Measurements from ENCODE around the gene ZNF791.
"Not testable (repeated sequence)": the region's sequence is repeated elsewhere in the genome, so short reads cannot be mapped to it uniquely, and the experiment has no call there.

The ZNF791 gene

GRCh38 chr19:12610540-12611360 is at the start of gene ZNF791, which contains the start of gene ZNF490:
TSS of gene ZNF791 (plus strand) at chr19:12610920. CDS start at chr19:12611080, 160 bp downstream.
TSS of gene ZNF490 (minus strand) at chr19:12610813. CDS start at chr19:12610680, 133 bp downstream.
- peak; percentile 92 for DNase-seq (ENCODE audit: extremely low read depth, low read depth)
- no peak; the same call in 1 of the 2 replicates for TF ChIP-seq CTCF (IDR thresholded peaks at IDR 0.05; ENCODE audit: low read depth, low read length)

- TF ChIP-seq CTCF (IDR thresholded peaks at IDR 0.05; ENCODE audit: low read depth, low read length), result peak; percentile 99
- DNase-seq (ENCODE audit: extremely low read depth, low read depth), result peak; percentile 79
Observed at GRCh38 chr19:12564016-12564664, 46.6 kb upstream of the ZNF791 start.

GRCh38 chr19:12566380-12566779 is 44.3 kb upstream of the ZNF791 start:
- DNase-seq (ENCODE audit: extremely low read depth, low read depth), result not testable (repeated sequence)

- no peak for TF ChIP-seq CTCF (IDR thresholded peaks at IDR 0.05; ENCODE audit: low read depth, low read length)
- DNase-seq (ENCODE audit: extremely low read depth, low read depth), result no peak
Observed at GRCh38 chr19:12567951-12568350, 42.8 kb upstream of the ZNF791 start.

GRCh38 chr19:12574036-12574435 is 36.7 kb upstream of the ZNF791 start:
- no peak for DNase-seq (ENCODE audit: extremely low read depth, low read depth)
- TF ChIP-seq CTCF (IDR thresholded peaks at IDR 0.05; ENCODE audit: low read depth, low read length), result no peak

GRCh38 chr19:12578641-12579040 is 32.1 kb upstream of the ZNF791 start:
- no peak for DNase-seq (ENCODE audit: extremely low read depth, low read depth)
- TF ChIP-seq CTCF (IDR thresholded peaks at IDR 0.05; ENCODE audit: low read depth, low read length), result no peak

- no peak for DNase-seq (ENCODE audit: extremely low read depth, low read depth)
- no peak for TF ChIP-seq CTCF (IDR thresholded peaks at IDR 0.05; ENCODE audit: low read depth, low read length)
Observed at GRCh38 chr19:12580180-12580694, 30.5 kb upstream of the ZNF791 start.

Measured in AG09319 (cell line).